Measurements from ENCODE around the gene PKMYT1.
"Not testable (repeated sequence)": the region's sequence is repeated elsewhere in the genome, so short reads cannot be mapped to it uniquely, and the experiment has no call there.

GRCh38 chr16:2943716-2944115, 36.5 kb downstream of the PKMYT1 start:
- not testable (repeated sequence) for TF ChIP-seq CTCF (conservative IDR thresholded peaks at IDR 0.05 in 1 of 2, IDR thresholded peaks at IDR 0.05 in 1 of 2; ENCODE audit: low read depth in 1 of 2, low read length in 2 of 2); EZH2 (IDR thresholded peaks at IDR 0.05; ENCODE audit: low read length, missing control alignments)
